ENCODE measurements around the gene NHSL2.
"Not testable (repeated sequence)": the region's sequence is repeated elsewhere in the genome, so short reads cannot be mapped to it uniquely, and the experiment has no call there.

NHSL2 gene

GRCh38 chrX:71910643-71910985, at the start of gene NHSL2:
NHSL2 (plus strand) TSS chrX:71910845.
- H3K36me3 Mint-ChIP-seq (ENCODE audit: low read depth): no peaks in the 10 kb centered on the region
- peak within 1 kb of the TSS; percentile 85 to 89 (median 89) for H3K4me3 Mint-ChIP-seq
- H3K4me1 Mint-ChIP-seq: peaks cover 28% of the 10 kb centered on the region
- TF ChIP-seq CTCF (IDR thresholded peaks at IDR 0.05; ENCODE audit: unreplicated experiment in 3 of 3): no peak
- peak within 1 kb of the TSS; percentile 63 to 76 (median 73) for H3K27ac Mint-ChIP-seq
- no peaks in the 10 kb centered on the region for H3K27me3 Mint-ChIP-seq (ENCODE audit: low read depth)
- peaks cover 3% of the 10 kb centered on the region for H3K9me3 Mint-ChIP-seq

GRCh38 chrX:71867680-71868079, 43.0 kb upstream of the NHSL2 start:
- Mint-ChIP-seq H3K9me3 (peaks cover 17% of the 10 kb centered on the region), H3K27me3 (ENCODE audit: low read depth) (peaks cover 3% of the 10 kb centered on the region), H3K4me3 (no peak overlapping the region), H3K36me3 (ENCODE audit: low read depth) (no peaks in the 10 kb centered on the region), H3K27ac (no peak overlapping the region), H3K4me1 (no peaks in the 10 kb centered on the region)
- TF ChIP-seq CTCF (IDR thresholded peaks at IDR 0.05; ENCODE audit: unreplicated experiment in 3 of 3): no peak

GRCh38 chrX:71869566-71869965, 41.1 kb upstream of the NHSL2 start:
- not testable (repeated sequence) for H3K4me3 Mint-ChIP-seq; H3K36me3 Mint-ChIP-seq (ENCODE audit: low read depth); H3K27me3 Mint-ChIP-seq (ENCODE audit: low read depth); H3K4me1 Mint-ChIP-seq
- Mint-ChIP-seq H3K27ac (peak overlapping the region in 1 of 3 experiments; percentile 10), H3K9me3 (peaks cover 25% of the 10 kb centered on the region)

DNA sequence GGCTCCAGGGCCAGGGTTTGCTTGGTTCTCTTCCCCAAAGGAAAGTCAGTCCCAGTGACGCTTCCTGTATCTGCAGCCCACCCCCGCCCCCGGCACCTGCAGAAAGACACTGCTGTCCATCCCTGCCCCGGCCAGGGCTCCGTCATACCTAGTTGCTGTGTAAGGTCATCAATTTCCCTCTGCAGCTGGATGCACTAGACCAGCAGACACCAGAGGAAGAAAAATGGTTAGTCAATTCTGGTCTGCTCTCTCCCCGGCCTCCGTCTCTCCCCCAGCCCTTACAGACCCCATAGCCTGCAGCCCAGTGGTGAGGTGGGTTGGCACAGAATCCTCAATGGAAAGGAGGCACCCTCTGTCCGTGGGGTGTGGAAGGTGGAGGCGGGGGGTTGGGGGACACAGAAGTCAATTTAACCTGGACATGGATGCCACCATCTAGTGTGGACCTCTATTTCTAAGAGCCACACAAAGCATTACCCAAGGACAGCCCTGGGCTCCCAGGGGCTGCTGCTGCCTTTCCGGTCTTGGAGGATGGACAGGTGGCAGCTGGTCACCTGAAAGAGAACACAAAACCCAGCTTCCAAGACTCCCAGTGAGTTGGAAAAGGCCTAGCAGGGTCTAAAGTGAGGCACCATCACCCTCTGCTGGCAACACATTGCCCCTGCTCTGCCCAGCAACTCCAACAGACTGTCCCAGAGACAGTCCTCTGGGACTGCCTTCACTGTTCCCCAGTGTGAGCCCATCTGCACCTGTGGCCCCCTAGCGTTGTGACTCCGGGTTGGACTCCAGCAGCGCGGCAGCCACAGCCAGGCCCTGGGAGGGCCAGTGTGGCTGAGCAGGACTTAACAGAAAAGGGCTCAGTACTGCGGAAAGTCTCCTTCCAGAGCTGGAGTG, 40.2 kb upstream of the NHSL2 start:
- Mint-ChIP-seq H3K27ac (no peak overlapping the region), H3K27me3 (ENCODE audit: low read depth) (no peaks in the 10 kb centered on the region), H3K9me3 (peaks cover 27% of the 10 kb centered on the region), H3K4me1 (no peaks in the 10 kb centered on the region), H3K36me3 (ENCODE audit: low read depth) (no peaks in the 10 kb centered on the region), H3K4me3 (no peak overlapping the region)
- TF ChIP-seq CTCF (IDR thresholded peaks at IDR 0.05; ENCODE audit: unreplicated experiment in 3 of 3): peak; percentile 18 to 32 (median 21)

DNA sequence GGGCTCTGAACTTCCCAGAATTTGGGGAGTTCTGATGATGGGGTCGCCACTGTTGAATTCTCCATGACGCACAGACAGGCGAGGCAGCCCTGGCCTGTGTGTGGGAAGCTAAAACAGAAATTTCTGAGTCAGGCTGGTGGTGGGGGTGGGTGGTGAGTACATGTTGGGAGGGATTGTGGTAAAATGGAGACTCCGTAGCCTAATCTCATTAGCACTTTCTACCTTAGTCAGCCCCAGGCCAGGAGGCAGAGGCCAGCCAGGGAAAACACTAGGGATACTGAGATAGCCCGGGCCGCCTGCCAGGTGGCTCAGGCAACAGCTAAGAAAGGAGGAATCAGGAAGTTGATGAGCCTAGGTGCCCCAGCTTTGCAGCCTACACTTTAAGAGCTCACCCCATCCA, 39.3 kb upstream of the NHSL2 start:
- no peak overlapping the region for H3K4me3 Mint-ChIP-seq
- H3K9me3 Mint-ChIP-seq: peaks cover 27% of the 10 kb centered on the region
- no peaks in the 10 kb centered on the region for H3K4me1 Mint-ChIP-seq
- no peak for TF ChIP-seq CTCF (IDR thresholded peaks at IDR 0.05; ENCODE audit: unreplicated experiment in 3 of 3)
- H3K27ac Mint-ChIP-seq: no peak overlapping the region
- H3K36me3 Mint-ChIP-seq (ENCODE audit: low read depth): no peaks in the 10 kb centered on the region
- no peaks in the 10 kb centered on the region for H3K27me3 Mint-ChIP-seq (ENCODE audit: low read depth)

DNA sequence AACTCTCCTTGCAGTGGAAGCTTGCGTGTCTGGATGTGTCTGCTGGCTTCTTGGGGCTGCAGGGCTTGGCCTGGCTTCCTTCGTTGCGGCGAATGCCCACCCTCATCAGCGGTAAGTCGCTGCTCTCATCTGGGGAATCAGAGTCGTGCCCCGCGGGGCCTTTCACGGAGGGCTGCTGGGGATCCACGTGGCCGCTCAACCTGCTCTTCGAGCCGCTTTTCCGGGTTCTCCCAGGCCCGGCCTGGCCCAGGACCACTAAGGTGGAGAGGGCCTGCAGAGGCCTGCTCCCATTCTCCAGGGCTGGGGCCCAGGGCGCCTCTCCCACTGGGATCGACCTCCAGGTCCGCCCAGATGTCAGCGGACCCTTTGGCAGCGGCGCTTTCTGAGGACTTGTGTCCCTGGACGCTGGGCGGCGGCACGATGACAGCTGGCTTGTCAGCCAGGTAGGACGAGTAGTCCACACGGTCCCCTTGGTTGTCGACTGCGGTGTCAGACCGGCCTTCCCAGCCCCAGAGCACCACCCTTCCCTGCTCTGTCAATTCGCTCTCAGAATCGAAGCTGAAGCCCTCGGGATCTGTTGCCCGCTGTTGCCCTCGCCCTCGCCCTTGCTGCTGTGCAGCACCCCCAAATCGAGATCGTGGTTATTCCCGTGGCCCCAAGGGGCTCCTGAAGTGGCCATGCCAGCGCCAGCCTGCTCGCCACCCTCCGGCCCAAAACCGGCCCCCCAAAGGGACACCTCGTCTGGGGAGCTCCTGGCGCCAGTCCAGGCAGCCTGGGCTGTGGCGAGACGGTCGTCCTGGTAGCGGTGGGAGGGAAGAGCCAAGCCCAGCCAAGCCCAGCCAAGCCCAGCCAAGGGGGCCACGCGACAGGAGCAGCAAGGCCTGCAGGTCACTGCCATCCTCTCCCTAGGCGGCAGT, 37.8 kb upstream of the NHSL2 start:
- H3K9me3 Mint-ChIP-seq: peaks cover 32% of the 10 kb centered on the region
- no peaks in the 10 kb centered on the region for H3K4me1 Mint-ChIP-seq
- no peak overlapping the region for H3K27ac Mint-ChIP-seq
- H3K27me3 Mint-ChIP-seq (ENCODE audit: low read depth): no peaks in the 10 kb centered on the region
- no peak overlapping the region for H3K4me3 Mint-ChIP-seq
- no peak for TF ChIP-seq CTCF (IDR thresholded peaks at IDR 0.05; ENCODE audit: unreplicated experiment in 3 of 3)
- peaks cover 4% of the 10 kb centered on the region for H3K36me3 Mint-ChIP-seq (ENCODE audit: low read depth)

Measured in nephron (organoid).